Cardiac fibroblast (primary cell): ENCODE measurements around the gene HS3ST4.

Experiments used
- DNase-seq, 2 donors: peaks; one replicate each; pipeline versions ENCODE4 v3.0.0 to v3.0.0-alpha.2; 2010; ENCODE audit warnings: low read depth in 2 of 2
- H3K4me3 ChIP-seq, 2 donors: replicated peaks in 1 of 2; 1 replicate in 1 of 2; 2 replicates in 1 of 2; pipeline ENCODE4 v1.5.1; 2011; ENCODE audit warnings: low read depth in 2 of 2, low read length in 2 of 2, mild to moderate bottlenecking in 2 of 2, moderate library complexity in 1 of 2
- TF ChIP-seq, protein P1 (sequence below): IDR thresholded peaks from one replicate; pipeline ENCODE4 v1.5.1; 2011; ENCODE audit warnings: low read depth, mild to moderate bottlenecking, low read length, inconsistent platforms

Gene HS3ST4

DNA sequence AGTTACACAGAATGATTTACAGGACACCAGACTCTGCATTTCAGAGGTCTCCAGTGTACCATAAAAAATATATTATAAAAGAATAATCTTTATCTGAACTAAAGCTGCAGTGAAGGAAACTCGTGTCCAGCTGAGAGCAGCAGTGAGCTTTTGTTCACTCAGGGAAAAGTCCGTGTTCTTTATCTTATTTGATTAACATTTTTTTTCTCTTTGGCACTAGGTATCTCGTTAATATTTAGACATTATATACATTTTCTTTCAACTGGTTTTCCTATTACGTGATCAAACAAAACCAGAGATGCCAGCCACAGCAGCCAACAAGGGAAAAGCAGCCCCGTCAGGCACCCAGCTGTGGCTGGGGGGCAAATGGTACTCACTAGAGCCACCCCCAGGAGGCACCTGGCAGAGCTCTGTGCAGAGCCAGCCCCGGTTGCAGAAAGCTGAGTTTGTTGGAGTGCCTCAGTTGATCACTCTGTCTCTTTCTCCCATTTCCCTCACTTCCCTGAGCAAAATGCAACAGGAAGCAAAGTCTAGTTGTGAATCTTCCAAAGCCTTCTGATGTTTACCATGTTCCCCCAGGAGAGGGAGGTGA lies 1.1 kb upstream of the HS3ST4 start:
- no peak overlapping the region for H3K4me3 ChIP-seq
- no peak for DNase-seq
- TF ChIP-seq, protein P1, sequence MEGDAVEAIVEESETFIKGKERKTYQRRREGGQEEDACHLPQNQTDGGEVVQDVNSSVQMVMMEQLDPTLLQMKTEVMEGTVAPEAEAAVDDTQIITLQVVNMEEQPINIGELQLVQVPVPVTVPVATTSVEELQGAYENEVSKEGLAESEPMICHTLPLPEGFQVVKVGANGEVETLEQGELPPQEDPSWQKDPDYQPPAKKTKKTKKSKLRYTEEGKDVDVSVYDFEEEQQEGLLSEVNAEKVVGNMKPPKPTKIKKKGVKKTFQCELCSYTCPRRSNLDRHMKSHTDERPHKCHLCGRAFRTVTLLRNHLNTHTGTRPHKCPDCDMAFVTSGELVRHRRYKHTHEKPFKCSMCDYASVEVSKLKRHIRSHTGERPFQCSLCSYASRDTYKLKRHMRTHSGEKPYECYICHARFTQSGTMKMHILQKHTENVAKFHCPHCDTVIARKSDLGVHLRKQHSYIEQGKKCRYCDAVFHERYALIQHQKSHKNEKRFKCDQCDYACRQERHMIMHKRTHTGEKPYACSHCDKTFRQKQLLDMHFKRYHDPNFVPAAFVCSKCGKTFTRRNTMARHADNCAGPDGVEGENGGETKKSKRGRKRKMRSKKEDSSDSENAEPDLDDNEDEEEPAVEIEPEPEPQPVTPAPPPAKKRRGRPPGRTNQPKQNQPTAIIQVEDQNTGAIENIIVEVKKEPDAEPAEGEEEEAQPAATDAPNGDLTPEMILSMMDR = no peak

DNA sequence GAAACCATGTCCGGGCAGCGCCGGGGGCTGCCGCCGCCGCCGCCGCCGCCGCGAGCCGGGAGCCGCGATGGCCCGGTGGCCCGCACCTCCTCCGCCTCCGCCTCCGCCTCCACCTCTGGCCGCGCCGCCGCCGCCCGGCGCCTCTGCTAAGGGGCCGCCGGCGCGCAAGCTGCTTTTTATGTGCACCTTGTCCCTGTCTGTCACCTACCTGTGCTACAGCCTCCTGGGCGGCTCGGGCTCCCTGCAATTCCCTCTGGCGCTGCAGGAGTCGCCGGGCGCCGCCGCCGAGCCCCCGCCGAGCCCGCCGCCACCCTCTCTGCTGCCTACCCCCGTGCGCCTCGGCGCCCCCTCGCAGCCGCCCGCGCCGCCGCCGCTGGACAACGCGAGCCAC lies 587 bp downstream of the HS3ST4 start:
- no peak overlapping the region for H3K4me3 ChIP-seq
- TF ChIP-seq, protein P1 = no peak
- DNase-seq = no peak

DNA sequence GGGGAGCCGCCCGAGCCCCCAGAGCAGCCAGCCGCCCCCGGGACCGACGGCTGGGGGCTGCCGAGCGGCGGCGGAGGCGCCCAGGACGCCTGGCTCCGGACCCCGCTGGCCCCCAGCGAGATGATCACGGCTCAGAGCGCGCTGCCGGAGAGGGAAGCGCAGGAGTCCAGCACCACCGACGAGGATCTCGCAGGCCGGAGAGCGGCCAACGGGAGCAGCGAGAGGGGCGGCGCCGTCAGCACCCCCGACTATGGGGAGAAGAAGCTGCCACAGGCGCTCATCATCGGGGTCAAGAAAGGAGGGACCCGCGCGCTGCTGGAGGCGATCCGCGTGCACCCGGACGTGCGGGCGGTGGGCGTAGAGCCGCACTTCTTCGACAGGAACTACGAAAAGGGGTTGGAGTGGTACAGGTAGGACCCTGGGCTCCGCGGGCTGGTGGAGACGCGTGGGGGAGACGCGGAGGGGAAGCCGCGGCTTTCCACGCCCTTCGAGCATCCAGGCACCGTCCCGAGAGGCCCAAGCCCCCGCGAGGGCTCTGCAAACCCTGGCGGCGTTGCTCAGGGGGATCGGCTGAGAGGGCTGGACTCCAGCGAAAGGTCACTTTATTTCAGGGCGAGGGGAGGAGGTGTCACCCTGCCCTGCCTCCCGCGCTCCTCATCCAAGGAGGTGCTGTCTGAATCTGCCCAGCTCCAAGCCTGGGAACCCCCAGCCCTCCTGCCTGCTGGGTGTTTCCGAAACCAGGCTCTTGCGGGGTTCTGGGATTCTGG lies 1.2 kb downstream of the HS3ST4 start:
- DNase-seq = no peak
- TF ChIP-seq, protein P1 = no peak
- no peak overlapping the region for H3K4me3 ChIP-seq

DNA sequence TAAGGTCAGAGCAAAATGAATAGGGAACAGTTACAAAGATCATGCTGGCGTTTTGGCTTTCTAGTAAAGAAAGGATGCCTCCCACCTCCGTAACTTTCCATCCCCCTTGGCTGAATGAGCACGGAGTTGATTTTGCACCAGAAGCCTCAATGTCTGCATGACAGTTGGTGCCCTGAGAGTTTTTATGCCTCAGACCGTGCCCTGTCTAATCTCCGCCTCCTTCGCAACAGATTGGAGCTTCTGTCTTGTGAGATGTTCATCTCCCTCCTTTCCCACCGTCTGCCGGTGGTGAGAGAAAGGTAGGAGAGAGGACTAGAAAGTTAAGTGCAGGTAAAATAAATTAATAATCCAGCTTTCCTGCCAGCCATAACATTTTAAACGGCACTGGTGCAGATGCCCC lies 1.9 kb downstream of the HS3ST4 start:
- TF ChIP-seq, protein P1 = no peak
- DNase-seq = no peak
- no peak overlapping the region for H3K4me3 ChIP-seq

DNA sequence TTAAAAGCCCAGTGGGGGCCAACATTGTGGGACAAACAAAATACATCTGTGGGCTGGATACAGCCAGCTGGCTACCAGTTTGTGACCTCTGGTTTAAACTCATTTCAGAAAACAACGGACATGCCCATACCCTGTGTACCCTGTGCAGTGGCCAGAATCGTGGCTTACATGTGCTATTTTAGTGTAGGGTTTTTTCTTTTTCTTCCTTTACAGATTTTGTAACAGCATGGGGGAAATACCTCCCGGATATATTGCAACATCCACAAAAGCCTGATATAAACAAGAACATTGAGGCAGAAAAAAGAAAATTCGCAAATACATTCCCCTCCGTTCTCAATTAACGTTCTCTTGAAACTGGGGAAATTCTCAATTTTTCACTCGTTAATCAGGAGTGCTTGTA lies 7.3 kb downstream of the HS3ST4 start:
- TF ChIP-seq, protein P1 = no peak
- no peak for DNase-seq
- H3K4me3 ChIP-seq = no peak overlapping the region

DNA sequence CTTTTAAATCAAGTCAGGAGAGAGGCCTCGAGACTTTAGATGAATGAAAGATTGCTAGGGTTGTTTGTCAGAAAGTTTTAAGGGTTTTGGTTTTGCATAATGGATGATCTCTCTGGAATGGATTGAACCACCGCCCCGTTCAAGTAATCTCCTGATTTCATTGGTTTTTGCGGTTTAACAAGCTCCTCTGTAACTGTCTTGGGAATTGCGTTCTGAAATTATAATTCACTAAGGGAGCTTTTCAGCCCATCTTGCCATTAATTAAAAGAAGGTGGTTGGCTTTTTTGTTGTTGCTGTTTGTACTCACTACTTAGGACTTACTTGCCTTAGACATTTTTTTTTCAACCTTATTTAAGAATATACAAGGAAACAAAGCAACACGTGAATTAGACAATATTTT lies 8.8 kb downstream of the HS3ST4 start:
- H3K4me3 ChIP-seq = no peak overlapping the region
- TF ChIP-seq, protein P1 = no peak
- DNase-seq = no peak
